NOMO-1 (cell line): Measurements from ENCODE around the gene PLXNA4.

Source experiments
- DNase-seq, 2 experiments: peaks; one replicate each; lab custom pipeline; 2025; ENCODE audit not compliant: unreplicated experiment in 2 of 2; lab: John Stamatoyannopoulos, UW

The PLXNA4 gene

GRCh38 chr7:132162556-132163144, 413.6 kb downstream of the PLXNA4 start:
- no peak for DNase-seq

- DNase-seq: no peak
Observed at GRCh38 chr7:132161976-132162375, 414.3 kb downstream of the PLXNA4 start.

GRCh38 chr7:132161533-132161915, 414.7 kb downstream of the PLXNA4 start:
- DNase-seq: no peak

- DNase-seq: no peak
Observed at GRCh38 chr7:132160611-132161532, 415.4 kb downstream of the PLXNA4 start.

GRCh38 chr7:132158841-132159240, 417.4 kb downstream of the PLXNA4 start:
- no peak for DNase-seq

- DNase-seq: no peak
Observed at GRCh38 chr7:132158166-132158565, 418.1 kb downstream of the PLXNA4 start.

GRCh38 chr7:132155715-132156114, 420.6 kb downstream of the PLXNA4 start:
- DNase-seq: no peak

- DNase-seq: no peak
Observed at GRCh38 chr7:132154695-132155471, 421.4 kb downstream of the PLXNA4 start.

GRCh38 chr7:132154248-132154647, 422.0 kb downstream of the PLXNA4 start:
- DNase-seq: no peak

GRCh38 chr7:132152131-132152889, 424.0 kb downstream of the PLXNA4 start:
- no peak for DNase-seq

GRCh38 chr7:132150711-132151110, 425.6 kb downstream of the PLXNA4 start:
- DNase-seq: no peak

- no peak for DNase-seq
Observed at GRCh38 chr7:132149436-132150304, 426.6 kb downstream of the PLXNA4 start.

- no peak for DNase-seq
Observed at GRCh38 chr7:132148876-132149275, 427.4 kb downstream of the PLXNA4 start.

- no peak for DNase-seq
Observed at GRCh38 chr7:132145466-132145865, 430.8 kb downstream of the PLXNA4 start.

GRCh38 chr7:132145063-132145462, 431.2 kb downstream of the PLXNA4 start:
- no peak for DNase-seq

- DNase-seq: no peak
Observed at GRCh38 chr7:132142006-132142405, 434.3 kb downstream of the PLXNA4 start.

- DNase-seq: no peak
Observed at GRCh38 chr7:132141109-132141508, 435.2 kb downstream of the PLXNA4 start.

- DNase-seq: no peak
Observed at GRCh38 chr7:132140341-132140740, 435.9 kb downstream of the PLXNA4 start.

GRCh38 chr7:132138817-132139216, 437.5 kb downstream of the PLXNA4 start:
- no peak for DNase-seq

- no peak for DNase-seq
Observed at GRCh38 chr7:132137681-132138080, 438.6 kb downstream of the PLXNA4 start.
